Naive thymus-derived CD4-positive, alpha-beta T cell (primary cell): Measurements from ENCODE around the gene CDK4. TPM values are rescaled to one million over a fixed set of nuclear protein-coding genes. Genes with fewer than 3 reads are reported as not detected.

ENCODE experiments used
- ATAC-seq: fragments of 150-1000 bp; cut with Tn5 transposase; 2 replicates; pipeline ENCODE4 v1.10.0; 2021; ENCODE audit warnings: mild to moderate bottlenecking, moderate library complexity
- CTCF ChIA-PET: fragments of 350-600 bp; sonication (Branson Sonifier 250); formaldehyde crosslinking; loops from one replicate; lab custom pipeline; 2021; ENCODE audit warnings: antibody characterized with exemption; lab: Charles Lee
- POLR2A ChIA-PET: fragments of 350-600 bp; sonication (Branson Sonifier 250); formaldehyde crosslinking; loops from one replicate; lab custom pipeline; 2021; ENCODE audit warnings: antibody characterized with exemption, inconsistent platforms; lab: Charles Lee
- DNase-seq, 9 donors: peaks; one replicate each; pipeline versions ENCODE4 v3.0.0 to v3.0.0-alpha.2; 2020 to 2022; ENCODE audit warnings: mixed read lengths in 1 of 9
- H3K27ac ChIP-seq: one replicate; pipeline ENCODE4 v1.7.0; 2013; ENCODE audit warnings: mild to moderate bottlenecking, low read depth, low read length, moderate library complexity
- H3K27me3 ChIP-seq, 2 donors: one replicate each; pipeline ENCODE4 v1.7.0; 2013; ENCODE audit warnings: low read length in 2 of 2, mild to moderate bottlenecking in 2 of 2, moderate library complexity in 2 of 2; ENCODE audit not compliant: control insufficient read depth in 2 of 2, insufficient read depth in 2 of 2
- H3K36me3 ChIP-seq, 3 experiments: 1 replicate in 2 of 3; 2 replicates in 1 of 3; pipeline ENCODE4 v1.7.0; 2013; ENCODE audit warnings: low read length in 3 of 3, mild to moderate bottlenecking in 3 of 3, moderate library complexity in 1 of 3; ENCODE audit not compliant: insufficient read depth in 3 of 3, control insufficient read depth in 2 of 3
- H3K4me1 ChIP-seq, 2 donors: one replicate each; pipeline ENCODE4 v1.7.0; 2013; ENCODE audit warnings: low read length in 2 of 2, mild to moderate bottlenecking in 2 of 2, moderate library complexity in 1 of 2; ENCODE audit not compliant: control insufficient read depth in 2 of 2, insufficient read depth in 2 of 2
- H3K4me3 ChIP-seq: 2 replicates; pipeline ENCODE4 v1.7.0; 2013; ENCODE audit warnings: mild to moderate bottlenecking, low read length
- H3K9me3 ChIP-seq, 3 experiments: 1 replicate in 2 of 3; 2 replicates in 1 of 3; pipeline ENCODE4 v1.7.0; 2013; ENCODE audit warnings: low read length in 3 of 3; ENCODE audit not compliant: control insufficient read depth in 2 of 3
- H3K27ac Mint-ChIP-seq, 9 donors: one replicate each; pipeline ENCODE4 v1.8.0; 2020 to 2022; ENCODE audit warnings: mixed read lengths in 9 of 9, mild to moderate bottlenecking in 8 of 9, moderate library complexity in 5 of 9, inconsistent platforms in 2 of 9
- H3K27me3 Mint-ChIP-seq, 5 donors: one replicate each; pipeline ENCODE4 v1.8.0; 2021 to 2022; ENCODE audit warnings: mixed read lengths in 5 of 5, mild to moderate bottlenecking in 1 of 5
- H3K36me3 Mint-ChIP-seq, 5 donors: one replicate each; pipeline ENCODE4 v1.8.0; 2020 to 2022; ENCODE audit warnings: mixed read lengths in 5 of 5, mild to moderate bottlenecking in 3 of 5, inconsistent platforms in 1 of 5
- H3K4me1 Mint-ChIP-seq, 7 donors: one replicate each; pipeline ENCODE4 v1.8.0; 2020 to 2022; ENCODE audit warnings: mixed read lengths in 7 of 7, mild to moderate bottlenecking in 3 of 7, inconsistent platforms in 1 of 7
- H3K4me3 Mint-ChIP-seq, 10 donors: one replicate each; pipeline ENCODE4 v1.8.0; 2020 to 2022; ENCODE audit warnings: mild to moderate bottlenecking in 10 of 10, mixed read lengths in 10 of 10, moderate library complexity in 6 of 10, inconsistent platforms in 2 of 10
- H3K9me3 Mint-ChIP-seq, 11 donors: one replicate each; pipeline ENCODE4 v1.8.0; 2020 to 2022; ENCODE audit warnings: mixed read lengths in 11 of 11, mild to moderate bottlenecking in 4 of 11, inconsistent platforms in 1 of 11, moderate library complexity in 1 of 11
- intact Hi-C, 2 donors: fragments of 100-400 bp; cut with micrococcal nuclease; formaldehyde crosslinking; loops; one replicate each; pipeline ENCODE4 v1.15.1; 2023
- polyA plus RNA-seq, 2 donors: library from polyadenylated mRNA; unstranded; fragments of 300-500 nt; fragmentation: Illumina TruSeq; gene quantifications; one replicate each; pipeline ENCODE4 v1.2.3, GENCODE V29; 2021
- total RNA-seq, 6 experiments: library from RNA in 5 of 6; stranded (reverse) in 5 of 6; gene quantifications; 1 replicate in 5 of 6; 2 replicates in 1 of 6; pipeline ENCODE4 v1.2.3 and lab custom pipeline; 2021 to 2026

CDK4 gene
- total and polyA plus RNA-seq, 7 experiments from 2014 or later: 23.8 to 108 (median 49.5) TPM

GRCh38 chr12:57757771-57758170, 5.7 kb upstream of the CDK4 start:
- Mint-ChIP-seq H3K4me3 (peak overlapping the region in 1 of 10 donors; percentile 43), H3K27ac (peak overlapping the region in 3 of 9 donors; percentile 43 to 76 (median 65)), H3K9me3 (peaks cover 0 to 2% (median 0%) of the 10 kb centered on the region in 11 donors), H3K27me3 (peaks cover 0 to 2% (median 0%) of the 10 kb centered on the region in 5 donors), H3K36me3 (peaks cover 4 to 16% (median 6%) of the 10 kb centered on the region in 5 donors), H3K4me1 (peaks cover 38 to 58% (median 50%) of the 10 kb centered on the region in 7 donors)
- peaks cover 23 to 38% of the 10 kb centered on the region in 2 donors for H3K4me1 ChIP-seq
- intact Hi-C loops: loop anchor here (5.0 to 10.0 kb wide), 3 partner anchors 75 to 1933 kb away; partner anchors contain the start of genes DNAJC14 (in 1 of the 2) and PRIM1 (in 1 of the 2)
- no peak overlapping the region for H3K4me3 ChIP-seq
- ATAC-seq: no peak
- H3K36me3 ChIP-seq: peaks cover 0 to 18% (median 0%) of the 10 kb centered on the region in 3 experiments
- no peaks in the 10 kb centered on the region for H3K9me3 ChIP-seq
- DNase-seq: no peak
- H3K27ac ChIP-seq: no peak overlapping the region
- ChIA-PET CTCF (interaction anchor here (0.7 to 1.5 kb wide), 3 partner anchors 24 to 1640 kb away, joined by 3 to 8 read pairs (median 4); partner anchors contain the start of gene ZC3H10), POLR2A (no interaction called here)
- no peaks in the 10 kb centered on the region for H3K27me3 ChIP-seq

DNA sequence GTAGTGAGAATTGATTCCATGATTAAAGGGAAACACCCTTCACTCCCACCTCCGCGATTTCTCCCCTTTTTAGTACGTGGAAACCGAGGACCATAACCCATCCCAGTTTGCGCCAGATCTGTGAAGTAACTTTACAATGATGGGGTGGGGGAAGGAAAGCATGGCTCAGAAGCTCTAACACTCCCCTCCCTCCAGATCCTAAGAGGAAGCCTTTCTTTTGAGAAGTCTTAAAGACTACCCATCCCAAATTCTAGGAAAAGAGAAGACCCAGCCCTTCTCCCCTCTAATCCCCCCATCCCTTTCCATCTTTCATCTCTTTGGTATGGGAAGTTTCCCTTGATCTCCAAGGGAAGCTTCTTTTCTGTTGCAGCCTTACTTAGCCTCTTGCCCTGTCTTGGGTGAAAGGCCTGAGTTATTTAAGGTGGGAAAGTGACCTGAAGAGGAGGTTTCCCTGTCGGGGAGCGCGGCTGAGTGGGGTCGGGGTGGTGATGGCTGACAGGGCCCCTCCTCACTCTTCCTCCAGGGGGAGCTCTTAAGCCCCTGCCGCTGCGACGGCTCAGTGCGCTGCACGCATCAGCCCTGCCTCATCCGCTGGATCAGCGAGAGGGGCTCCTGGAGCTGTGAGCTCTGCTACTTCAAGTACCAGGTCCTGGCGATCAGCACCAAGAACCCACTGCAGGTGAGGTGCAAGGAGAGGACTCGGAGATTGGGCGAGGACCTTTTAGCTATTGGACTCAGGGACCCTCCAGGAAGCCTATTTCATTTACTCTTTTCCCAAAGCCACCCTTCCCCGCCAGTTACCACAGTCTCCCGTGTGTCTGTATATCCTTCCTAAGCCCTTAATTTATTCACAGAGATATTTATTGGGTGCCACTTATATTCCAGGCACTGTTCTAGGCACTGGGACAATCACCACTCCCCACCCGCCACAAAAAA, 4.6 kb upstream of the CDK4 start:
- DNase-seq: peak; percentile 50 to 76 (median 70)
- Mint-ChIP-seq H3K4me3 (peak overlapping the region; percentile 82 to 95 (median 92)), H3K27me3 (peaks cover 0 to 2% (median 0%) of the 10 kb centered on the region in 5 donors), H3K27ac (peak overlapping the region; percentile 64 to 91 (median 89)), H3K4me1 (peaks cover 43 to 67% (median 59%) of the 10 kb centered on the region in 7 donors), H3K9me3 (peaks cover 0 to 2% (median 0%) of the 10 kb centered on the region in 11 donors), H3K36me3 (peaks cover 4 to 18% (median 6%) of the 10 kb centered on the region in 5 donors)
- Histone ChIP-seq H3K9me3 (no peaks in the 10 kb centered on the region), H3K27ac (peak overlapping the region; percentile 85), H3K4me3 (peak overlapping the region; percentile 61), H3K27me3 (no peaks in the 10 kb centered on the region), H3K36me3 (peaks cover 0 to 18% (median 0%) of the 10 kb centered on the region in 3 experiments), H3K4me1 (peaks cover 27 to 41% of the 10 kb centered on the region in 2 donors)
- peak; percentile 24 for ATAC-seq
- CTCF ChIA-PET: interaction anchor here (0.6 to 2.5 kb wide), 23 partner anchors 8 to 1639 kb away, joined by 3 to 14 read pairs (median 4); partner anchors contain the start of genes CYP27B1, EEF1AKMT3, METTL1 and TSFM
- intact Hi-C loops: loop anchor here (1.0 to 10.0 kb wide), 8 partner anchors 9 to 1932 kb away; partner anchors contain the start of genes DNAJC14 (in 1 of the 2), EEF1AKMT3 (in 1 of the 2), METTL1 (in 1 of the 2) and PRIM1 (in 1 of the 2)
- POLR2A ChIA-PET: interaction anchor here (0.5 to 3.3 kb wide), 13 partner anchors 9 to 142 kb away, joined by 3 to 17 read pairs (median 3); partner anchors contain the start of genes CYP27B1, EEF1AKMT3, METTL1 and TSFM

DNA sequence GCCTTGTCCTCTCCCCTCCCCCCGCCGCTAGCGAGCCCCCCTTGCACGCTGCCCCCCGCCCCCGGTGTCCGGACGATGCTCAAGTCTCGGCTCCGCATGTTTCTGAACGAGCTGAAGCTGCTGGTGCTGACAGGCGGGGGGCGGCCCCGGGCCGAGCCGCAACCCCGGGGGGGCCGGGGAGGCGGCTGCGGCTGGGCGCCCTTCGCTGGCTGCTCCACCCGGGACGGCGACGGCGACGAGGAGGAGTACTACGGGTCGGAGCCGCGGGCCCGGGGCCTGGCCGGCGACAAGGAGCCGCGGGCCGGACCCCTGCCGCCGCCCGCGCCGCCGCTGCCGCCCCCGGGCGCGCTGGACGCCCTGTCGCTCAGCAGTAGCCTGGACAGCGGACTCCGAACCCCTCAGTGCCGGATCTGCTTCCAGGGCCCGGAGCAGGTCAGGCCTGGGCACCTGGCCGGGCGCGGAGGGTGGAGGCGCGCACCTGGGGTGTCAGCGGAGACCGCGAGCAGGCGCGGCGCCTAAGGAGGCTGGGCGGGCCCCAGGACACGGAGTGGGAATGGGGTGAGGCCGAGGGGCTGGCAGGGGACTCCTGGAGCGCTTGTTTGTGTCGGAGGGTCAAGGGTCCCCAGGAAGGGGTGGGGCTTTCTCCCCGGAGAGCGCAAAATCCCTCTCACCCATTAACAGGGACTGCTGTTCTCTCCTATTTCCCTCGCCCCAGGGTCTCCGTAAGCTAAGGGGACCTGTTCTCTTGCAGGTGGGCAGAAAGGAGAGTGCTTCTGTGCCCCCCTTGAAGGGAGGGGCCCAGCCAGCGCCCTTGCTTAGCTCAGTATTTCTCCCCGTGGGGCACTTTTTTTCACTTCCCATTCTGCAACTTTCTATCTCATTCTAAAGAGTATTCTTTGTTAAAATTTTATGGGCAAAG, 3.6 kb upstream of the CDK4 start:
- Mint-ChIP-seq H3K36me3 (peaks cover 4 to 25% (median 6%) of the 10 kb centered on the region in 5 donors), H3K27me3 (peaks cover 0 to 2% (median 0%) of the 10 kb centered on the region in 5 donors), H3K27ac (peak overlapping the region; percentile 5 to 91 (median 89)), H3K9me3 (peaks cover 0 to 2% (median 0%) of the 10 kb centered on the region in 11 donors), H3K4me3 (peak overlapping the region; percentile 82 to 95 (median 92)), H3K4me1 (peaks cover 47 to 71% (median 66%) of the 10 kb centered on the region in 7 donors)
- POLR2A ChIA-PET: interaction anchor here (0.7 to 3.3 kb wide), 11 partner anchors 10 to 140 kb away, joined by 3 to 17 read pairs (median 3); partner anchors contain the start of genes CYP27B1, EEF1AKMT3, METTL1 and TSPAN31
- intact Hi-C loops: loop anchor here (1.0 to 10.0 kb wide), 9 partner anchors 10 to 1931 kb away; partner anchors contain the start of genes DNAJC14 (in 1 of the 2), EEF1AKMT3 (in 1 of the 2), METTL1 (in 1 of the 2) and PRIM1 (in 1 of the 2)
- peaks cover 0 to 18% (median 0%) of the 10 kb centered on the region in 3 experiments for H3K36me3 ChIP-seq
- H3K27me3 ChIP-seq: no peaks in the 10 kb centered on the region
- H3K4me1 ChIP-seq: peaks cover 35 to 49% of the 10 kb centered on the region in 2 donors
- peak overlapping the region; percentile 61 for H3K4me3 ChIP-seq
- peak overlapping the region; percentile 85 for H3K27ac ChIP-seq
- DNase-seq (peak in 6 of 9 donors; percentile 35 to 58 (median 42)), ATAC-seq (no peak)
- no peaks in the 10 kb centered on the region for H3K9me3 ChIP-seq
- CTCF ChIA-PET: interaction anchor here (0.9 to 2.5 kb wide), 14 partner anchors 9 to 148 kb away, joined by 3 to 14 read pairs (median 6); partner anchors contain the start of genes CYP27B1, EEF1AKMT3, METTL1 and TSFM

- peaks cover 49 to 77% (median 72%) of the 10 kb centered on the region in 7 donors for H3K4me1 Mint-ChIP-seq
- intact Hi-C loops: loop anchor here (2.0 to 10.0 kb wide), 4 partner anchors 14 to 1930 kb away; partner anchors contain the start of genes DNAJC14 (in 1 of the 2) and PRIM1 (in 1 of the 2)
Measured at GRCh38 chr12:57755194-57755453, 3.0 kb upstream of the CDK4 start.

More at GRCh38 chr12:57755194-57755453, 3.0 kb upstream of the CDK4 start:
- POLR2A ChIA-PET: interaction anchor here (0.7 to 3.3 kb wide), 2 partner anchors 12 to 14 kb away, joined by 4 to 17 read pairs; partner anchors contain the start of gene CYP27B1
- Mint-ChIP-seq H3K27ac (no peak overlapping the region), H3K36me3 (peaks cover 4 to 31% (median 11%) of the 10 kb centered on the region in 5 donors), H3K27me3 (peaks cover 0 to 2% (median 0%) of the 10 kb centered on the region in 5 donors), H3K9me3 (peaks cover 0 to 2% (median 0%) of the 10 kb centered on the region in 11 donors), H3K4me3 (peak overlapping the region in 5 of 10 donors; percentile 35 to 95 (median 54))
- no peak for ATAC-seq
- Histone ChIP-seq H3K9me3 (no peaks in the 10 kb centered on the region), H3K27me3 (no peaks in the 10 kb centered on the region), H3K4me1 (peaks cover 35 to 49% of the 10 kb centered on the region in 2 donors), H3K4me3 (no peak overlapping the region), H3K36me3 (peaks cover 0 to 18% (median 0%) of the 10 kb centered on the region in 3 experiments), H3K27ac (peak overlapping the region; percentile 85)
- CTCF ChIA-PET: interaction anchor here (2.1 to 2.5 kb wide), 3 partner anchors 12 to 143 kb away, joined by 5 to 14 read pairs (median 10); partner anchors contain the start of genes CYP27B1 and TSFM
- DNase-seq: no peak
